Fibroblast of upper back skin (primary cell): ENCODE measurements around the gene TMEM43.

Experiments used
- DNase-seq: peaks from one replicate; pipeline ENCODE4 v3.0.0-alpha.2; 2013

The TMEM43 gene

DNA sequence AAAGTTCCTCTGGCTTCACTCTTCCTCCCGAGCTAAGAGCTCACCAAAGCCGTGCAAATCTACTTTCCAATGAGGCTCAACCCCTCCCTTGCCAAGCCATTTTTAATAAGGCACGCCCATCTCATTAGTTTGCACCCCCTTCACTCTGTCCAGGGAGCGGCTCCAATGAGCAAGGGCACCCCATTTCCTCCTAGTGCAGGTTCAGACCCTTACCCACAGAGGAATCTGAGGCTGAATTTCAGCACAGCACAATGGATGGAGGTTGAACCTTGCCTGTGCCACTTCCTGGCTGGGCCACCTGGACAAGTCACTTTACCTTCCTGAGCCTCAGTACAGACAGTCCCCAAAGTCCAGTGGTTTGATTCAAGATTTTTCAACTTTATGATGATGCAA is 28.1 kb downstream of the TMEM43 start:
- DNase-seq, result no peak

DNA sequence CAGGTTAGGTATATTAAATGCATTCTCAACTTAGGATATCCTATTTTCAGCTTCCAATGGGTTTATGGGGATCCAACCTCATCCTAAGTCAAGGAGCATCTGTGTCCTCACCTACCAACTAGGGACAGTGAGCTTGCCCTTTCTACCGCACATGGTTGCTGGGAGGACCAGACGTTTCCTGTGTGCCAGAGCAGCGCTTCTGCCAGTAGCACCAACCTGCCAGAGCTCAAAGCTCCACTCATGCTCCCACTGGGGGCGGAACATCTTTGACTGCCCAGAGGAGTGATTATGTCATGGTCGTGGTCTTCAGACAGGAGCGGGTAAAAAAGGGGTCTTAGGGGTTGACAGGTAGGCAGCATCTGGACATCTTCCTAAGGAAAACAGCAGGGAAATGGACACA is 28.8 kb downstream of the TMEM43 start:
- no peak for DNase-seq

DNA sequence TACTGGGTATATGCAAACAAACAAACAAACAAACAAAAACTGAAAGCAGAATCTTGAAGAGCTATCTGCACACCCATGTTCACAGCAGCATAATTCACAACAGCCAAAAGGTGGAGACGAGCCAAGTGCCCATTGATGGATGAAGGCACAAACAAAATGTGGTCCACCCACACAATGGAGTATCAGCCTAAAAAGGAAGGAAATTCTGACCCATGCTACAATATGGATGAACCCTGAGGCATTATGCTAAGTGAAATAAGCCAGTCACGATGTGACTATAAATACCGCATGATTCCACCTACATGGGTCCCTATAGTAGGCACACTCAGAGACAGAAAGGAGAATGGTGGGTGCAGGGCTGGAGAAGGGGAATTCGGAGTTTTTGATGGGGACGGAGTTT is 29.4 kb downstream of the TMEM43 start:
- no peak for DNase-seq

DNA sequence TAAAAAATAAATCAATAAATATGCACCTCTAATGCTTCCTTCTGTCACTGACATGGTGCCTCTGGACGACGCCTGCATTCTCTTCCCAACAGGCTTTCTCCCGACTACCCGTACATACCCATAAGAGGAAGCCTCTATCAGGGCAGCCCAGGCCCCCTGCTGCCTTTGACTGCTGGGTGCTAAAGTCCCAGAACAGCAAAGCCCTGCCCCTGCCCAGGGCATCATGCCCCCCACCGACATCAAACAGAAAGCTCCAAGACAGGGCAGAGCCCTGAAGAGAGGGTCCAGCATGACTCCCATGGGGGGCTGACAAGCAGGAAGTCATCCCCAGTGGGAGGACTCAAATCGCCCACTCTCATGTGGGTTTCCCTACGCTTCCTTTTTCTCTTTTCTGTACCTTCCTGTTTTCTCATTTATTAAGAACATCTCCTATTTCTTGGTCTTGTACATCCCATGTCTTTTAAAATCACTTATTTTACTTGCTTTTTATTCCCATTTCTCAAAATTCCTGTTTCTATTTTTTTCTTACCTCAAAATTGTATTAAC is 30.1 kb downstream of the TMEM43 start:
- DNase-seq, result no peak

DNA sequence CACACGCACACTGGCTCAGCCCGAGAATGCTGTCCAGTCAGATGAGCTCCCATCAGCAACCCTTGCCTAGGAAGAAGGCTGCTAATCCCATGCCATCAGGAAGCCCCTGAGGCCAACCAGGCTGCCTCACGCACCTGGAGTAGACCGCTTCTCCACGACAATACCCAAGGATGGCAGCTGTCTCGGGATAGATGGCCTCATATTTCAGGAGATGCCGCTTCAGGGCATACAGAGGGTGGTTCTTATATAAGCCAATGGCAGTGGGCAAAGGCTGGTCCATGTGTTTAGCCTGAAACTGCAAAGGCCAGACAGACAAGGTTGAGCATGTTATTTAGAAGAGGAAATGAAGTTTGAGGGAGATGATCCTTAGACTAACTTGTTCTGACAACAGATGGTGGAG is 31.3 kb downstream of the TMEM43 start:
- no peak for DNase-seq

DNA sequence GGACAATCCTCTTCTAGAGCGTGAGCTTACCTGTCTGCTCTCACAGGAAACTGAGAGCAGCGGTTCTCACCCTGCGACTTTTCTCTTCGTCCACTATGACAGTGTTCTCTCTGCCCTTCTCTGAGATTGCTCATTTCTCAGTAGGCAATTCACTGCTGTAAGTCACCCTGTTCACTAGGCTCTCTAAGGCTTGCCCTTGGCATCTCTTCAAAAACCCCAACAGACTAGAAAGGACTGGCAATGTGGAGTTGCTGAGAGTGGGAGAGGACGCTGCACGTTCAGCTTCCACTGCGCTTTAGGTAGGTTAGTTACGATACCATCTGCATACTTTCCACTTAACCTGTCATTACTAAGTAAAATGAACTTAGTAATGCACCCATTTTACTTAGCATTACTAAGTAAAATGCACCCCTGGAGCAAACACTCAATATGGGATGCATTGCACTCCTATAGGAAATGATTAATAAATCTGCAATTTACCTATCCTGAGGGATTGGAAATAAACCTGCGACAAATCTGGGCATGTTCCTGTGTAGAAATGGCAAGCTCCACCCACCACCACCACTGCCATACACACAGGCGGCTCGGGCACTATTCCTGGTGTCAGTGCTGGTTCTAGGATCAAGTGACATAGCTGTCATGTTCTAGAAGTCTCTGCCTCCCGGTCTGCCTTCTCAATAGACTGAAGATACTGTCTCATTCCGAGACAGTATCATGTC is 32.1 kb downstream of the TMEM43 start:
- no peak for DNase-seq

DNA sequence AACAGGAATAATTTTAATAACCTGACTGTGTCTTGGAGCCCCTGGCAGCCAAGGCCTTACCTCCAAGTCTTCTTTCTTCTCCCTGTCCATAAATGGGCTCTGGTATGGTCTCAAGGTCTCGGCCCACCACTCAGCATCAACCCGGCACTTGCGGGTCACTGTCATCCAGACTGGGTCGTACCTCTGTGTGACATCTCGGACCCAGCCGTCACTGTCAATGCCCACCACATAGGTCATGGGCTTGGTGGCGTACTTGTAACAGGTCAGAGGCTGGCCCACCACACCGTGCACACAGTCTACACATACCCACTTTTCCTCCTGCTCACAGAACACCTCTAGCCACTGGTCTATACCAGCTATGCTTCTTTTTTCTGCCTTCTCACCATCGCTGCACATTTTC is 33.1 kb downstream of the TMEM43 start:
- no peak for DNase-seq

DNA sequence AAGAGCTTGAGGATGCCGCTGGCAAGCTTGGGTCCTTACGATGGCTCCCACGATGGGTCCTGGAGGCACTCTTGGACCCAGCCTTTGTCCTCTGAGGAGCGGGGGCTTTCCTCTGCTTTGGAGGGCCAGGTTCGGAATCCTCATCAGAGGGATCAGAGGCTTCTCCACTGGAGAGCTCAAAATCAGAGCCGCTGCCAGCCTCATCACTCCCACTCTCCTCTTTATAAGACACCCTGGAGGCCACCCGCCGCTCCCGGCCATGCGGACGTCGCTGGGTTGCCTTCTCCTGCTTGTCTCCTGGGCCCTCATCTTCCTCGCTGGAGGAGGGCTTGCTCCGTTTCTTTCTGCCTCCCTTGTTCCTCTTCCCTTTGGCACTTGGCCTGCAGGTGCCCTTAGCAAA is 33.5 kb downstream of the TMEM43 start:
- no peak for DNase-seq

DNA sequence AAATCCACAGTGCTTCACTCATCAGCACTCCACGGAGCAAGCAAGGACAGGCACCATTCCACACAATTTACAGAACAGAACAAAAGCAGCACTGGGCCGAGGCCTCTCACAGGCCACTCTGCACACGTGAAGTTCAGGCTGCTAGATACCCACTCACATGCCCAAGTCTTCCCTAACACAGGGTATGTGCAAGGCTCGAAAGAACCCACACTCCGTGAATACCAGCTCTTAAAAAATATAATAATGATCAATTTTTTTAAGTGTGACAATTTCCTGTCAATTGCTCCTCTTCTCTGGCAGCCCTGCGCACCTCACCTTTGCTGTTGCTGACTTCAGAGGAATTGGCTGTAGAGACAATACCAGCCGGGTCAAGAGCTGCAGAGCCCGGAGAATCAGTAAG is 34.6 kb downstream of the TMEM43 start:
- no peak for DNase-seq

DNA sequence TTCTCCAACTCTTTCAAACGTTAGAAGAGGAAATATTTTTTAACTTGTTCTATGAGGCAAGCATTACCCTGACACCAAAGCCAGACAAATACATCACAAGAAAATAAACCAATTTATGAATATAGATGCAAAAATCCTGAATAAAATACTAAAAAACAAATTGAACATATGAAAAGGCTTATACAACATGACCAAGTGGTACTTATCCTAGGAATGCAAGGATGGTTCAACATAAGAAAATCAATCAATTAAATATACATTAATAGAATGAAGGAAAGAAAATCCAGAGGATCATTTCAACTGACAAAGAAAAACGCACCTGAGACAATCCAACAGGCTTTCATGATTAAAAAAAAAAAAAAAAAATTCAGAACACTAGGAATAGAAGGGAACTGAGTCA is 36.4 kb downstream of the TMEM43 start:
- DNase-seq, result no peak

DNA sequence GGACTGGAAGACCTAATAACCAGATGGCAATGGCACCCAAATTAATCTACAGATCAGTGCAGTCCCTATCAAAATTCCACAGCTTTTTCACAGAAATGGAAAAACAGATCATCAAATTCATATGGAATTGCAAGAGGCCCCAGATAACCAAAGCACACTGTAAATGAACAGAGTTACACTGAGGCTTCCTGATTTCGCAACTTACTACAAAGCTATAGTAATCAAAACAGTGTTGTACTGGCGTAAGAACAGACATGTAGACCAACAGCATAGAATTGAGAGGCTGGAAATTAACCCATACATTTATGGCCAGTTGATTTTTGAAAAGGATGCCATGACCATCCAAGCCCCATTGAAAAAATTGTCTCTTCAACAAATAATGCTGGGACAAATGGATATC is 37.3 kb downstream of the TMEM43 start:
- no peak for DNase-seq

DNA sequence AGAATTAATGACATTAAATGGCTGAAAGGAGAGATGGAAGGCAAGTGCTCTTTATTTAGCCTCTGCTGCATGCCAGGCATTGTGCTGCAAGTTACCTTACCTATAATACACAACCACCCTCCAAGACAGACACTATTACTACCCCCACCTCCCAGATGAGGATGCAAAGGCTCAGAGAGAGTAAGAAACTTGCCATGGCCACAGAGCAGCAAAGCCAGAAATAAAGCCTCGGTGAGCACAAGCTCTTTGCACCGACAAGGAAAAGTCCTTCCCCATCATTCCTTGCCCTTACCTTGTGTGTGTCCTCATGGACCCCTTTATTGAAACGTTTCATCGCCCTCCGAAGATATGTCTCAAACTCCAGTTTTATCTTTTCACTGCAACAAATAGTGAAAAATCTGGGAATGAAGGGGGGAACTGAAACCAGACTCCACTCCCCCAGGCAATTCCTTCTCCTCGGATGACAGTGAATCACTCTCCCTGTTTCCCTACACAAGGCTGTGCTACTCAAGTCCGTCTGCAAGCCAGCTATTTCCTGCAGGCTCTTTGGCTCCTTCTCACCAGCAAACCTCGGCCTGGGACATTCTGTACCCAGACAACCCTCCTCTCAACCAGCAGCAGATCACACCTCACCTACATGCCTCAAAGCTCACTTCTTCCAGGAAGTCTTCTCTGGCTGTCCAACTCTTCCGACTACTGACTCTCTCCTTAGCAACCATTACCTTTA is 42.2 kb downstream of the TMEM43 start:
- DNase-seq, result no peak

DNA sequence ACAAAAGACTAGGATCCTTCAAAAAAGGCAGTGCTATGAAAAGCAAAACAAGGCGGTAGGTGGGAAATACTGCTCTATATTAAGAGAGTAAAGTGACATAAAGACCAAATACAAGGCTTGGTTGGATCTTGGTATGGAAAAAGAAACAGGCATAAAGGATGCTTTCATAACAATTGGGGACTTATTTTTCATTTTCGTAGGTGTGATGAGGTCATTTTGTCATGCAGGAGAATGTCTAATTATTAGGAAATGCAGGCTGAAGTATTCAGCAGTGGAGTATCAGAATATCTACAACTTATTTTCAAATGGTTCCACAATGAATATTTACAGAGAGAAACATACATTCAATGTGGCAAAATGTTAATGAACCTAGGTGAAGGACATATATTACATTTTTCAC is 44.6 kb downstream of the TMEM43 start:
- no peak for DNase-seq

DNA sequence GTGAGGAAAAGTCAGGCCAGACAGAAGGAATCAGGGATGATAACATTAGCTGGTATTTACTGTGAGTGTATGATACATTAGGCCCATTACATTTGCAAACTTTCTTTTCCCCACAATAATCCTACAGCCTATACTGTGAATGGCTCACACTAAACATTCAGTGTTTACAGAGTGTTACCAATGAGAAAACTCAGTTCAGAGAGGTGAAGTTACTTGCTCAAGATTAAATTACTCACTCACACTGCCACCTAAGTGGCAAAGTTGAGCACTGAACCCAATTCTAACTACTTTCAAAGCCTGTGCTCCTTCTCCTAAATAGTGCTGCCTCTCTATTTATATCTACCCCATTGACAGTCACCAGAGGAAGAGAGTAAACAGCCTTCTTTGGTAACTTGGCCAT is 45.0 kb downstream of the TMEM43 start:
- DNase-seq, result no peak

DNA sequence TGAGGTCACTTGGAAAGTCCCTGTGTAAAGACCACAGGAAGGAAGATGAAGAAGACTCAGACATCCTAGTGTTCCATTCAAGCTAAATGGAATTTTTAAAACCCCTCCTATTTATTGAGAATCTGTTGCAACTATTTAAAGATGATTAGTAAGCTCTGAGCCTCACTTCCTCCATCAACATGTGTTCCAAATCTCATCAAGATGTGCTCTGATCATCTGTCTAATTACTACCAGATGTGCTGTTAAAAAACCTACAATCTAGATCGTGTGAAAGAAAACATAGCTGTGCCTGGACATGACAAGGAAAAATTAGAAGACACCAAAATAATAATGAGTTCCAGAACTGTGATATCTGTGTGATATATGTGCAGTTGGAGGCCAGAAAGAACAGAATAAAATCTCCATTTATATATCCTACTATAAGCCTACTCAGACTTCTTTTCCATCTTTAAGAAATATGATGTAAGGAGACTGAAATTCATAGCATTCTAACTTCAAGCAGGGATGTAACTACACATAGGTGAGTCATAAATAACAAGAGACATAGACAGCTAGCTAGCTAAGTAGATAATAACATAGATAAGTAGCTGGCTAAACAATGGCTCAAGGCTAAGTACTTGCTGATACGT is 45.8 kb downstream of the TMEM43 start:
- peak; percentile 91 for DNase-seq

DNA sequence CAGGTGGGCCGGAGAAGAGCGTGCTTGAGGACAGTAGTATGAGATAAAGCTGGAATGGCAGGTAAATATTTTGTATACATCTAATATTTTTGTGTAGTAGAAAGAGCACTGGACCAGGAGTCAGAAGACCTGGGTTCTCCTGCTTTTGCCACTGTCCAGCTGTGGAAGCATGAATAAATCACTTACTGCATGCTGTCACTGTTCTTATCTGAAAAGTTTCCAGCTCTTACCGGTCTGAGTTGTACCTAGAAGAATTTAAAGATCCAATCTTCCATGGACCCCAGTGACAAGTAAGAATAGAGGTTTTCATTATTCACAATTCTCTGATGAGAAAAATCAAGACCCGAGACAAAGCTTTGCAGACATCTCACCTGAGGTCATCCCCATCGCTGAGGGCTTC is 47.6 kb downstream of the TMEM43 start:
- no peak for DNase-seq

DNA sequence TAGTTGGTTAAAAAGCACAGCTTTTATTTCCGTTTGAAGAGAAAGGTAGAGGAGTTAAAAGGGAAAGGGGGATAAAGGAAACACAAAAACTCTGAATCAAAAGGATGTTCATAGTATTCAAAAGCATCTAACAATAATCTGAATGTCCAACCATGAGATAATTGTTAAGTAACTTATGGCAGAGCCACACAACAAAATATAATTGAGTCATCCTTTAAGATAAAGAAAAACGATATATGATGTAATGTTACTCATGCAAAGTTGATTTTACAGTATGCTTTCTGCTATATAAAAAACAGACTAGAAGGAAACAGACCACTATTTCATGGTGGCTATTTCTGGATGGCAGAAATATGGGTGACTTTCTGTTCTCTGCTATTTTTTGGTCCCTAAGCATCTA is 49.6 kb downstream of the TMEM43 start:
- DNase-seq, result no peak

DNA sequence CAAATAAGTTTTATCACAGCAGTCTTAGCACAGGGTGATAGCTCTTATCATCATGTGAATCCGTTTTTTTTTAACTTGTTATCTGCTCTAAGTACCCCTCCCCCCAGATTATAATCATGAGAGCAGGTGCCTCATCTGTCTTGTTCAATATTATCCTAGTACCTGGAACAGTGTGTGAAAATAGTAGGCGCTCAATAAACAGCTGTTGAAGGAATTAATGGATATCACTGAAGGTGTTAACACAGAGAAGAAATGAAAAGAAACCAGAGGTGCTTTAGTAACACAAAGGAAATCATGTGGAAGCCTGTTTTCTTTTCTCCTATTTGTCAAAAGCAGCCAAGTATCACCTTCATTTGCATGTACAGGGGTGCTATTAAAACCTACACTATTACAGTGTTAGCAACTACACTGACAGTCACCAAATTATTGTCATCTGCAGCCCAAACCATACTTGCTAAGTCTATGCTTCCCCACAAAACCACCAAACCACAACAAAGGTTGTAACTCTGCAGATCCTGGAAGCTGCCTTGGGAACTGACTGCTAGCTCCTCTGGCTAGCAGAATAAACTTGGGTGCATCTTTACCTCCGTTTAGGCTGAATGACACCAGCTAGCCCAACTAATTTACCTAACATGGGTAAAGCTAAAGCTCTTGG is 50.7 kb downstream of the TMEM43 start:
- DNase-seq, result peak; percentile 69

DNA sequence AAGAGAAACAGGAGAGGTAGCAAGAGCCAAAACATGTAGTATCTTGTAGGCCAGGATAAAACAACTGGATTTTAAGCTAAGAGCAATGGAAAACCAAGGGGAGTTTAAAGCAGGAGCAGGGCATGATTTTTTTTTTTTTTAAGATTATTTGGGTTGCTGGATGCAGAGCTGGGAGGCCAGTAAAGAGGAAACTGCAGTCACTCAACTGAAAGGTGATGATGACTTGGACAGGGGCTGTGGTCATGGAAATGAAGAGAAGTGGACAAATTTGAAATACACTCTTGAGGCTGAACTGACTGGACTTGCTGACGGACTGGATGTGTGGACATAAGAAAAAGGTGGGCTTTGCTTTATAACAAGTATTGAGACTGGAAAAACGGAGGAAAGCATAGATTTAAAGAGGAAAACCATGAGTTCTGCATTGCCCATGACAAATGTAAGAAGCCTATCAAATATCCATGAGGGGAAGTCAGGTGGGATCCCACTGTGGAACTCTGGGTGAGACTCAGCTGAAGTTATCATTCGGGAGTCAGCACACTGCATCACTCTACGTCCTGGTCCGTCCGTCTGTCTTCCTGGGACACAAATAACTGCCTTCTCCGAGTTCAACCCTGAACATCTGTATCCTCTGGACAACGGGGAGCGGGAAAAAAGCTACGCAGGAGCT is 52.9 kb downstream of the TMEM43 start:
- DNase-seq, result no peak

DNA sequence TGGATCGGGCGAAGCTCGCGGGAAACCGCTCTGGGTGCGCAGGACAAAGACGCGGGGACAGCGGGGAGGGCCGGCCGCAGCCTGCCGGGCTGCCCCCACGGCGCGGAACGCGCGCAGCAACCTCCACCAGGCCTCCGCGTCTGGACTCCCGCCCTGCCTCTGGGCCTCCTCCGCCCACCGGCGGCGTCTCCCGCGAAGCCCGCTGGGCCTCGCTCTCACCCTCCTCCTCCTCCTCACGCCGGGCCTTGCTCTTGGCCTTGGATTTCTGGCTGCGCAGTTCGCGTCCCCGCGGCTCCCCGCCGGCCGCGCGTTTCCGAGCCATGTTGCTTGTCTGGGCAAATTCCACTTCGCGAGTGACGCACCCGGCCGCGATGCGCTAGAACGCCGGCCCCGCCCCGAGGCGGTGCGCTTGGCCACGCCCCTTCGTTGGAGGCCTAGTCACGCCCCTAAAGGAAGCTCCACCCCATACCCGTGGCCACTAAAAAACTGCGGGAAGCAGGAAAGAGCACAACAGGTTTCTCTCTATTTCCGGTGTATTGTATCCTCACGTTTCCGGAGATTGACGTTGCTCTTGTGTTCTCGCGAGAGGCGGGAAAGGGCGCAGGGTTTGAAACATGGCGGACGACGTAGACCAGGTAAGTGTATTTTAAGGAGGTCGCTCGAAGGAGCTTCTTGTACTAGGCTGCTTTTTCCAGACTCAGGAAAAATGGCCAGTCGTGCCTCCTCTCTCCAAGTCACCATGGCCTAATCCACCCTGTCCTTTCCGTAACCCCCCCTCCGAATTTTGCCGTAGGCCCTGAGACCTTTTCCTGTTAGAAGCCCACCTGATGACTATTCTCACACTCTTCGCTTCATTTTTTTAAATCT is 53.6 kb downstream of the TMEM43 start, which contains the start of the genes LSM3 and XPC:
TSS of gene LSM3 (plus strand) at position 571 of the 867 bp plus-strand sequence. CDS start at position 615, 44 bp downstream.
TSS of gene XPC (minus strand) at position 355 of the 867 bp plus-strand sequence. CDS start at position 322, 33 bp downstream.
- peak; percentile 100 for DNase-seq

DNA sequence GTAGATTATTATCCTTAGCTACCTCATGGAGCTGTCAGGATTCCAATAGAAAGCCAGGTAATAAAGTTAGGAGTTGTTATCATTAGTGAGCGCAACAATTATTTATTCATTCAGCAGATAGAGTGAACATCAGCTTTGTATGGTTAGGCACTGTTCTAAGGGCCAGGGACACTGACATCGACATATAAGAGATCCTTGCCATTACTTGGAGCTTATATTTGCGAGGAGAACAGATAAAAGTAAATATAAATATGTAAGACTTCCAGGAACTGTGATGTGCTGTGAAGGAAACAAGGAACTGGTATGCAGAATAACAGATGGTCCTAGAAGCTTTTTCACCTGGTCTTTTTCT is 54.2 kb downstream of the TMEM43 start:
- no peak for DNase-seq

DNA sequence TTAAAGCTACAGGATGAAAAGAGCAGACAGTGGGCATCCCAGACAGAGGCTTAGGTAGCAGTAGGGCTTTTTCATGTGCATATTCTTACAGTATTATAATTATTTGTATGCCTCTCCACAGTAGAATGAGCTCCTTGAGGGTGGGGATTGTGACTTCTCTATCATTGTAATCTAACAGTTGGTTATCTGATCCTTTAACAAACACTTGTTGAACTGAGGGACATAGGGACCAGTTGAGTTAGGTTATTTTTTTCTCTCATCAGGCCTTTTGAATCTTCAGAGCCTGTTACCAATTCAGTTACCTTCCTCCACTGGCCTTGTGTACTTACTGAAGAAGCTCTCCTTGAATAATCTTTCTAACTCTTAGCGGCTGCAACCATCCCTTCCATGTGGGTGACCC is 54.9 kb downstream of the TMEM43 start:
- DNase-seq, result no peak
